GM10248 (cell line): ENCODE results near the gene CDC25B.
"Not testable (repeated sequence)": the region's sequence is repeated elsewhere in the genome, so short reads cannot be mapped to it uniquely, and the experiment has no call there.

Experiments
- CTCF ChIA-PET: fragments of 300-600 bp; sonication (Branson Sonifier 250); formaldehyde crosslinking; extraction: SDS; loops from one replicate; lab custom pipeline; 2021; ENCODE audit warnings: antibody characterized with exemption; lab: Yijun Ruan, JAX
- POLR2A ChIA-PET: fragments of 350-650 bp; sonication (Branson Sonifier 250); formaldehyde crosslinking; extraction: SDS; loops from one replicate; lab custom pipeline; 2020; ENCODE audit warnings: antibody characterized with exemption; lab: Yijun Ruan, JAX
- DNase-seq: peaks from one replicate; pipeline ENCODE4 v3.0.0; 2012; ENCODE audit errors: extremely low spot score
- CTCF ChIP-seq: IDR thresholded peaks from 2 replicates; pipeline ENCODE4 v1.5.1; 2012; ENCODE audit warnings: mild to moderate bottlenecking, low read depth; ENCODE audit errors: extremely low read depth, missing control alignments, control extremely low read depth

The CDC25B gene

GRCh38 chr20:3787324-3788014 is 8.6 kb upstream of the CDC25B start:
- no peak for DNase-seq
- TF ChIP-seq CTCF = no peak
- ChIA-PET POLR2A (no interaction called here), CTCF (interaction anchor here (0.9 to 7.7 kb wide), 18 partner anchors 13 to 303 kb away, joined by 3 to 63 read pairs (median 4); partner anchors contain the start of genes ADISSP and AP5S1)

- no peak for TF ChIP-seq CTCF
- no peak for DNase-seq
- POLR2A ChIA-PET = no interaction called here
- CTCF ChIA-PET = interaction anchor here (1.1 to 7.7 kb wide), 9 partner anchors 12 to 295 kb away, joined by 3 to 63 read pairs (median 6); partner anchors contain the start of genes ADISSP and AP5S1
Measured at GRCh38 chr20:3788685-3789155, 7.4 kb upstream of the CDC25B start.

- CTCF ChIA-PET = interaction anchor here (1.1 to 7.7 kb wide), 6 partner anchors 22 to 226 kb away, joined by 3 to 63 read pairs (median 5); partner anchors contain the start of genes ADISSP and AP5S1
- POLR2A ChIA-PET, DNase-seq: not testable (repeated sequence)
Measured at GRCh38 chr20:3789201-3789600, 6.9 kb upstream of the CDC25B start.

GRCh38 chr20:3794168-3794567 is 1.9 kb upstream of the CDC25B start:
- CTCF ChIA-PET = interaction anchor here (0.6 to 1.5 kb wide), 2 partner anchors 8 to 297 kb away, joined by 3 to 4 read pairs; partner anchors contain the start of gene CENPB
- DNase-seq, POLR2A ChIA-PET: not testable (repeated sequence)

GRCh38 chr20:3794701-3795420 is 1.2 kb upstream of the CDC25B start:
- no peak for TF ChIP-seq CTCF
- no peak for DNase-seq
- ChIA-PET CTCF (interaction anchor here (0.6 to 1.8 kb wide), 4 partner anchors 9 to 297 kb away, joined by 3 to 9 read pairs (median 4); partner anchors contain the start of gene CENPB), POLR2A (no interaction called here)

GRCh38 chr20:3796477-3797225 is 541 bp downstream of the CDC25B start:
- ChIA-PET POLR2A (no interaction called here), CTCF (interaction anchor here (1.2 to 1.8 kb wide), 3 partner anchors 22 to 288 kb away, joined by 3 to 9 read pairs (median 4); no protein-coding TSS in a partner anchor)
- DNase-seq = no peak
- no peak for TF ChIP-seq CTCF

GRCh38 chr20:3797226-3797545 is 1.1 kb downstream of the CDC25B start:
- ChIA-PET POLR2A (no interaction called here), CTCF (no interaction called here)
- no peak for TF ChIP-seq CTCF
- DNase-seq = no peak
